ENCODE data around the gene TRNAU1AP.

DNA sequence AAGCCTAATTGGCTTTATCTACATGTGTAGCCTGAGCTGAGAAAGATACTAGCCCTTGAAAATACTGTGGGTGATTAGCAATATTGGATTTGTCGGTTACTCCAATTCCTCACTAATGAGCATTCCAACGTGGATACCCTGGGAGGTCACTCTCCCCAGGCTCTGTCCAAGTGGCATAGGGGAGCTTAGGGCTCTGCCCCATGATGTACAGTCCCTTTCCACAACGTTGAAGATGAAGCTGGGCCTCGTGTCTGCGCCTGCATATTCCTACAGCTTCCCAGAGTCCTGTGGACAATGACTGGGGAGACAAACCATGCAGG, 44.5 kb upstream of the TRNAU1AP start:
- no peak for TF ChIP-seq POLR2A (IDR thresholded peaks at IDR 0.05)
- TF ChIP-seq EP300 (IDR thresholded peaks at IDR 0.05), result no peak
